ENCODE results near the gene SERPING1.

The SERPING1 gene

DNA sequence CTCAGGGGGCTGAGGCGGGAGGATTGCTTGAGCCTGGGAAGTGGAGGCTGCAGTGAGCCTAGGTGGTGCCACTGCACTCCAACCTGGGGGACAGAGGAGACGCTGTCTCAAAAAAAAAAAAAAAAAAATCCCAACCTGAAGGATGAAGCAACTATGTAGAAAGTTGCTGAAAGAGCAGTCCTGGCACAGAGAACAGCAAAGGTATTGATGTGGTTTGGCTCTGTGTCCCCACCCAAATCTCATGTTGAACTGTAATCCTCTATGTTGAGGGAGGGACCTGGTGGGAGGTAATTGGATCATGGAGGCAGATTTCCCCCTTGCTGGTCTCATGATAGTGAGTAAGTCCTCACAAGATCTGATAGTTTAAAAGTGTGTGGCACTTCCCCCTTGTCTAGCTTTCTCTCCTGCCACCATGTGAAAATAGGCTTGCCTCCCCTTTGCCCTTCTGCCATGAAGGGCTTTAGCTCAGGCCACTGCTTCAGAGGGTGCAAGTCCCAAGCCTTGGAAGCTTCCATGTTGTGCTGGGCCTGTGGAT lies 10.7 kb upstream of the SERPING1 start:
- ChIA-PET CTCF (interaction anchor here (1.4 to 1.5 kb wide), 2 partner anchors 19 to 93 kb away, joined by 4 to 6 read pairs; partner anchors contain the start of gene UBE2L6), POLR2A (interaction anchor here (0.7 kb wide), 1 partner anchor 894 kb away, joined by 4 read pairs; no protein-coding TSS in a partner anchor)
- TF ChIP-seq, protein P1, sequence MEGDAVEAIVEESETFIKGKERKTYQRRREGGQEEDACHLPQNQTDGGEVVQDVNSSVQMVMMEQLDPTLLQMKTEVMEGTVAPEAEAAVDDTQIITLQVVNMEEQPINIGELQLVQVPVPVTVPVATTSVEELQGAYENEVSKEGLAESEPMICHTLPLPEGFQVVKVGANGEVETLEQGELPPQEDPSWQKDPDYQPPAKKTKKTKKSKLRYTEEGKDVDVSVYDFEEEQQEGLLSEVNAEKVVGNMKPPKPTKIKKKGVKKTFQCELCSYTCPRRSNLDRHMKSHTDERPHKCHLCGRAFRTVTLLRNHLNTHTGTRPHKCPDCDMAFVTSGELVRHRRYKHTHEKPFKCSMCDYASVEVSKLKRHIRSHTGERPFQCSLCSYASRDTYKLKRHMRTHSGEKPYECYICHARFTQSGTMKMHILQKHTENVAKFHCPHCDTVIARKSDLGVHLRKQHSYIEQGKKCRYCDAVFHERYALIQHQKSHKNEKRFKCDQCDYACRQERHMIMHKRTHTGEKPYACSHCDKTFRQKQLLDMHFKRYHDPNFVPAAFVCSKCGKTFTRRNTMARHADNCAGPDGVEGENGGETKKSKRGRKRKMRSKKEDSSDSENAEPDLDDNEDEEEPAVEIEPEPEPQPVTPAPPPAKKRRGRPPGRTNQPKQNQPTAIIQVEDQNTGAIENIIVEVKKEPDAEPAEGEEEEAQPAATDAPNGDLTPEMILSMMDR (IDR thresholded peaks at IDR 0.05; ENCODE audit: control extremely low read depth, extremely low read depth, low read depth, missing control alignments): no peak
- DNase-seq (ENCODE audit: extremely low spot score): no peak

DNA sequence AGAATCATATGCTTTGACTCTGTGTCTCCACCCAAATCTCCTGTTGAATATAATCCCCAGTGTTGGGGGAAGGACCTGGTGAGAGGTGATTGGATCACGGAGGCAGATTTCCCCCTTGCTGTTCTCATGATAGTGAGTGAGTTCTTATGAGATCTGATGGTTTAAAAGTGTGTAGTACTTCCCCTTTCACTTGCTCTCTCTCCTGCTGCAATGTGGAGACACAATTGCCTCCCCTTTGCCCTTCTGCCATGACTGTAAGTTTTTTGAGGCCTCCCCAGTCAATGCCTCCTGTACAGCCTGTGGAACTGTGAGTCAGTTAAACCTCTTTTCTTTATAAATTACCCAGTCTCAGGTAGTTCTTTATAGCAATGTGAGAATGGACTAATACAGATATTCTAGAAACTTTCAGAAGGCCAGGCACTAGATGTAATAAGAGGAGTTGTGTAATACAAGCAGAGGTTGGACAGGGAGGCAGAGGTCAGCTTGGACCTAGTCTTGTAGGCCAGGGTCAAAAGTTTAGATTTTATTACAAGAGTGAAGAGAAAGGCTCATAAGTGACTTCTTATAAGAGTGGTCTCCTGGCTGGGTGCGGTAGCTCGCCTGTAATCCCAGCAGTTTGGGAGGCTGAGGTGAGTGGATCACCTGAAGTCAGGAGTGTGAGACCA lies 9.3 kb upstream of the SERPING1 start:
- DNase-seq (ENCODE audit: extremely low spot score): no peak
- ChIA-PET CTCF (interaction anchor here (1.4 to 1.5 kb wide), 2 partner anchors 20 to 95 kb away, joined by 4 to 6 read pairs; partner anchors contain the start of gene UBE2L6), POLR2A (no interaction called here)
- TF ChIP-seq, protein P1 (IDR thresholded peaks at IDR 0.05; ENCODE audit: control extremely low read depth, extremely low read depth, low read depth, missing control alignments): no peak

GRCh38 chr11:57596266-57596885 lies 1.1 kb upstream of the SERPING1 start:
- TF ChIP-seq, protein P1 (IDR thresholded peaks at IDR 0.05; ENCODE audit: control extremely low read depth, extremely low read depth, low read depth, missing control alignments): no peak
- CTCF ChIA-PET: interaction anchor here (1.0 to 1.8 kb wide), 3 partner anchors 9 to 45 kb away, joined by 3 to 11 read pairs (median 7); no protein-coding TSS in a partner anchor
- POLR2A ChIA-PET: interaction anchor here (1.0 kb wide), 1 partner anchor 38 kb away, joined by 3 read pairs; no protein-coding TSS in a partner anchor
- no peak for DNase-seq (ENCODE audit: extremely low spot score)

DNA sequence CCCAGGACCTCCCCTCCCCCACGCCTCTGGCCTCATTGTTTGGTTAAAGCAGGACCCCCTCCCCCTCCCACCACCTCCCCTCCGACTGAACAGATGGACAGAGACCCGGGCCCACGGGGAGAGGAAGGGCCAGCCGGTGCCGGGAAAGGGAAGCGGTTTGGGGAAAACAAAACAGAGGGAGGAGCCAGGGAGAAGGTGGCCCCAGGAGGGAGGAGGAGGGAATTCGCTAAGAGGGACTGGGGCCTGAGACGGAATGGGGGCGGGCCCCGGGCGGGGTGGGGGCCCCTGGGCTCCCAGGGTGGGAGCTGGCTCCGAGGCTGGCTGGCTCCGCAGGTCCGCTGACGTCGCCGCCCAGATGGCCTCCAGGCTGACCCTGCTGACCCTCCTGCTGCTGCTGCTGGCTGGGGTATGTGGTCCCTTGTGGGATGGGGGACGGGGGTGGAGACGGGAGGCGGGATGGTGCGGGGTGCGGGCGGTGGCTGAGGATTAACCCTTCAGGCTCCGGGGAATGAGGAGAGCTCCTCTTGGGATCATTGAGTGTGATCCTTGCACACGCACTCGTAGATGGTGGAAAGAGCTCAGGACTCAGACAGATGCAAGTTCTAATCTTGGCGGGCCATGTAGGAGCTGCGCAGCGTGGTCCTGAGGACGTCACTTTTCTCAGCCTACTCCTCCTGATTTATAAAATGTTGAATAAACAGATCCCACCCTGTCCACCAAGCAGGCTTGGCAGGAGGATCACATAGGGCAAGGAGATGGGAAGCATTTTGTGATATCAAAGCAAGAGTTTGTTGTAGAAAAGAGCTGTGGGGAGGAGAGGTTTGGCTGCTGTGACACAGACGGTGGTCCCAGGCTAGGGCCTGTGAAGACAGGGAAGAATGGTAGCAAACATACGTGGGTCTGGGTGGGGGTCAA lies 688 bp downstream of the SERPING1 start:
- POLR2A ChIA-PET: no interaction called here
- no peak for DNase-seq (ENCODE audit: extremely low spot score)
- TF ChIP-seq, protein P1 (IDR thresholded peaks at IDR 0.05; ENCODE audit: control extremely low read depth, extremely low read depth, low read depth, missing control alignments): no peak
- CTCF ChIA-PET: interaction anchor here (1.1 kb wide), 1 partner anchor 71 kb away, joined by 3 read pairs; no protein-coding TSS in a partner anchor

DNA sequence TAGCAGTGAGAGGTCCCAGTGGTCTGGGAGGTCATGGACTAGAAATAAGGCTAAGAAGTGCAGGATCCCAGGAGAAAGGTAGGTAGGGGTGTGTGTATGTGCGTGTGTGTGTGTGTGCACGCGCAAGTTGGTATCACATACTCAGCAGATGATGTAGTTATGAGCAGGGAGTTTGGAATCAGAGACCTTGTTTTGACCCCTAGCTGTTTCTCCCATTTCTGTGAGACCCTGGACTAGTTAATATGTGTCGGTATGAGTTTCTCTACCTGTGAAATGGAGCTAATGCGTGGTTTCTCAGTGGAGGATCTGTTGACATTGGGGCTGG lies 1.3 kb downstream of the SERPING1 start:
- TF ChIP-seq, protein P1 (IDR thresholded peaks at IDR 0.05; ENCODE audit: control extremely low read depth, extremely low read depth, low read depth, missing control alignments): no peak
- ChIA-PET CTCF (interaction anchor here (1.1 to 1.2 kb wide), 2 partner anchors 22 to 71 kb away, joined by 3 read pairs; no protein-coding TSS in a partner anchor), POLR2A (no interaction called here)
- DNase-seq (ENCODE audit: extremely low spot score): no peak

DNA sequence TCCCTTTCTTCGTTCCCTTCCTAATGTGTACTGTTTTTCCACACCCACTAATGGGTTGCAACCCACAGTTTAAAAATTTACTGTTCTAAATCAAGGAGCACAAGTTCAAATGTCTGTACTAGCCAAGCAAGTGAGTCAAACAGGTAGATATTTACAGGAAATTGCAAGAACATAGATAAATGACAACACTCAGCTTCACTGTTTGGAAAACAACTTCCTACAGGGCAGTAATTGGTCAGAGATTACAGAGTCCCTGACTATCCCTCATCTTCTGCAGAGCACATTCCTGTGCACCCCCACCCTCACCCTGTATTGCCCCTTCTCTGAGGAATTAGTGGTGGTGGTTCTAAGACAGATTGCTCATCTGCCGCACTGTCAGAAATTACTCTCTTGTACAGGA lies 1.9 kb downstream of the SERPING1 start:
- CTCF ChIA-PET: interaction anchor here (1.1 to 1.2 kb wide), 2 partner anchors 21 to 72 kb away, joined by 3 read pairs; no protein-coding TSS in a partner anchor
- DNase-seq (ENCODE audit: extremely low spot score): no peak
- POLR2A ChIA-PET: no interaction called here

More for the DNA sequence above, 1.9 kb downstream of the SERPING1 start:
- TF ChIP-seq, protein P1 (IDR thresholded peaks at IDR 0.05; ENCODE audit: control extremely low read depth, extremely low read depth, low read depth, missing control alignments): no peak
